ENCODE results near the gene PTCD1. TPM values are rescaled to one million over a fixed set of nuclear protein-coding genes. Genes with fewer than 3 reads are reported as not detected.

Gene PTCD1, protein sequence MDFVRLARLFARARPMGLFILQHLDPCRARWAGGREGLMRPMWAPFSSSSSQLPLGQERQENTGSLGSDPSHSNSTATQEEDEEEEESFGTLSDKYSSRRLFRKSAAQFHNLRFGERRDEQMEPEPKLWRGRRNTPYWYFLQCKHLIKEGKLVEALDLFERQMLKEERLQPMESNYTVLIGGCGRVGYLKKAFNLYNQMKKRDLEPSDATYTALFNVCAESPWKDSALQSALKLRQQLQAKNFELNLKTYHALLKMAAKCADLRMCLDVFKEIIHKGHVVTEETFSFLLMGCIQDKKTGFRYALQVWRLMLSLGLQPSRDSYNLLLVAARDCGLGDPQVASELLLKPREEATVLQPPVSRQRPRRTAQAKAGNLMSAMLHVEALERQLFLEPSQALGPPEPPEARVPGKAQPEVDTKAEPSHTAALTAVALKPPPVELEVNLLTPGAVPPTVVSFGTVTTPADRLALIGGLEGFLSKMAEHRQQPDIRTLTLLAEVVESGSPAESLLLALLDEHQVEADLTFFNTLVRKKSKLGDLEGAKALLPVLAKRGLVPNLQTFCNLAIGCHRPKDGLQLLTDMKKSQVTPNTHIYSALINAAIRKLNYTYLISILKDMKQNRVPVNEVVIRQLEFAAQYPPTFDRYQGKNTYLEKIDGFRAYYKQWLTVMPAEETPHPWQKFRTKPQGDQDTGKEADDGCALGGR
- total RNA-seq (2014; rRNA removed; shearing (Covaris generic)), result 18.2 and 22.3 TPM in 2 replicates

DNA sequence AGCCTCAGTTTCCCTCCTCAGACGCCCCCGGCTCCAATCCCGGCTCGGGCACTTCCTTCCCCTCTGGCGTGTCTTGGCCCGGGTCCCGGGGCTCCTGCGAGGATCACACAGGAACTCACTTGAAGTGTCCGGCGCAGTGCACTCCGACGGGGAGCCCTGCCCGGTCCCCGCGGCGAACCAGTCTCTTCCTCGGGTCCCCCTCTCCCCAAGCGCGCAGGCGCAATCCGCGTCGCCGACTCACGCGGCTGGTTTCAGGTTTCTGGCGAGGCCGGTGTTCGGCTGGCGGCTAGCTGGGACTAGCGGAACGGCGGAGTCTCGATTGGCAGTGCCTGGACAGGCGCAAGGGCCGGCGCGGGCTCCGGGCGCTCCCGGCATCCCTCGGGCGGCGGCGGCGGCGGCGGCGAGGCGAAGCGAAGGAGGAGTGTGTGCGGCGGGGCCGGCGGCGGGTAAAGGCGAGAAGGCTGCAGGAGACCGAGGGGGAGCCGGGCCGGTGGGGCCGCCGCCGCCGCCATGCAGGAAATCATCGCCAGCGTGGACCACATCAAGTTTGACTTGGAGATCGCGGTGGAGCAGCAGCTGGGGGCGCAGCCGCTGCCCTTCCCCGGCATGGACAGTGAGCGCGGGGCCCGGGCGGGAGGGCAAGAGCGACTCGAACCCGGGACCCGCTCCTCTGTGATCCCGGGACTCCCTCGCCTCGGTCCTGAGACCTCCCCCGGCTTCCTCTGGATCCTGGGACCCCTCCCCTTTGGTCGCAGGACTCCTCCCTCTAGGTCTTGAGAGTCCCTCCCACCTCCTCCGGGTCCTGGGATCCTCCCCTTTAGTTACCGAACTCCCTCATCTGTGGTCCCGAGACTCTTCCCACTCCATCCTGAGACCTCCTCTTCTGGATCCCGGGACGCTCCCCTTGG is at the start of gene PTCD1, which contains the start of gene CPSF4:
TSS of gene PTCD1 (minus strand) at position 226 of the 908 bp plus-strand sequence. CDS start 3,556 bp downstream, outside the sequence.
TSS of gene CPSF4 (plus strand) at position 371 of the 908 bp plus-strand sequence. CDS start at position 511, 140 bp downstream.
- peak; percentile 99 for DNase-seq (ENCODE audit: low spot score)

DNA sequence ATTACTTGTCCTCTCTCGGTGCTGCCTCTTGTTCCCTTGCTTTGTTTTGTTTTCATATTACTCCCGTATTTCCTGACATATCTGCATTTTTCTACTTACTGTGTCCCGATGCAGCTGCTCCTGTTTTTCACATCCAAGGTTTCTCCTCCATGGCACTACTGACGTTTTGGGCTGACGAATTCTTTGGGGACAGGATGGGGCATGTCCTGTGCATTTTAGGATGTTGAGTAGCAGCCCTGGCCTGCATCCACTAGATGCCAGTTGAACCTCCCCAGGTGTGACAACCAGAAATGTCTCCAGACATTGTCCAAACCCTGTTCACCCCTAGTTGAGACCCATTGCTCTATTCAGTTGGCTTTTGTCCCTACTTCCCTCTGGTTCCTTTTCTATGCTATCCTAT is 46.5 kb upstream of the PTCD1 start:
- no peak for DNase-seq (ENCODE audit: low spot score)

DNA sequence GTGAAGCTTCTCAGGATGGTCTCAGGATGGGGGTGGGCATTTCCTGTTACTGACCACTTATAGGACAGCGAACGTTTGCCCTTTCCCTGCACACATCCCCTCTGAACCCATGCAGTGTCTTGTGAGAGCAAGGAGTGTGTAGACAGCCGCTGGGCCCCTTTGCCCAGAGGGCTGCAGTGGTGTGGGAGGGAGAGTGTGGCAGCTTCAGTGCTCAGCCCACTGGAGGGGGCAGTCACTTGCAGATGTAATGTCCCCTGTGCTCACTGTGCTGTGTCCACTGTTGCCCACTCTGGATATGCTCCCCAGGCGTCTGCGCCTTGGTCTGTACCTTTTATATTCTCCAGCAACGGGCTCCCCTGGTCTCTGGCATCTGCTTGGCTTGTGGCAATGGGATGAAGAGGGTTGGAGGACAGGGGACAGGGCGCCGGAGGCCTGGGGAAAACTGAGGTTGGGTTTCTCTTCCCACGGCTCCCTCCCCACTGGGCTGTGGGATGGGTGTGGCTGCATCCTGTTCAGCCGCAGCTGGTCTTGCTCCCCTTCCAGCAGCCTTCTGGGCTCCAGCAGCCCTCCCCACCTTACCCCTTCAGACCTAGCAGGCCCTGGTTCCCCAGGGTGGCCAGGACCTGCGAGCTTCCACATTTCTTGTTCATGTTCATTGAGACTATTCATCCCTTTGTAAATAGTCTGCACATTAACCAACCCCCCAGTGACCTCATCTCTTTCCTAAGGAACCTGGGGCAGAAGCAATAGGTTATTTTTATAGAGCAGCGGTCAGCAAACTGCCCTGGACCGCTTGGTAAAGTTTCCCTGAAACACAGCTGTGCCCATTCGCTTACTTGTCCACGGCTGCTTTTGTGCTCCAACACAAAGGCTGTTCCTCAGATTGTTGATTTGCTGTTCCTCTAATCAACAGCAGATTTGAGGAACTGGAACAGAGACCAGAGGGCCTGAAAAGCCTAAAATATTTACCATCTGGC is 40.2 kb upstream of the PTCD1 start:
- no peak for DNase-seq (ENCODE audit: low spot score)

DNA sequence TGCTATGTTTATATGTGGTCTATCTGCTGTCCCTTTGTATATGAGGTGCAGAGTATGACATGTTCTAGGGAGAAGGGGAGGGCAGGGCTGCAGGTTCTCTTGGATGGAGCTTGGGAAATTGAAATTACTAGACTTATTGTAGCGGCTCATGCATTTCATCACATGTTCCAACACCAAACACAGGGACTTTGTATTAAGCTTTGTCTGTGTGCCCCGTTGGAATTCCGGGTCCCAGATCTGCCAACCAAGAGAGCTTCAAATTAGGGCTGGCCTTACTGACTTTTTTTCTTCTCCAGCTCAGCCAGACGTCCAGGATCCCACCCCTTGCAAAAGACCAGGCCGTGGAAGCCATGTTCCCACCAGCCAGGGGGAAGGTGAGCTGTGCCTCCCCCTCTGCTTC is 37.5 kb upstream of the PTCD1 start:
- no peak for DNase-seq (ENCODE audit: low spot score)

DNA sequence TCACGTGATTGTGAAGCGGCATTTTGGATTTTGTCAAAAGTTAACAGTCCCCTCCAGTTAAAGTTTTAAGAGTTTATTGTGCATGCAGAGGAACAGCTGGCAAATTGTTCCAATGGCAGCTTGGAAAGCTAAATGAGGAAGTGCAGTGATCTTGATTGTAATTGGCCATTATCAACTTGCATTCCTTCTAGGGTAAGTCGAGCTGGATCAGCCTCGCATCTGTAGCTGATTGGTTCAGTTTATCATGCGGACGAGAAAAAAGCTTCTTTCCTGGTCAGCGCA is 34.7 kb upstream of the PTCD1 start:
- peak; percentile 69 for DNase-seq (ENCODE audit: low spot score)

DNA sequence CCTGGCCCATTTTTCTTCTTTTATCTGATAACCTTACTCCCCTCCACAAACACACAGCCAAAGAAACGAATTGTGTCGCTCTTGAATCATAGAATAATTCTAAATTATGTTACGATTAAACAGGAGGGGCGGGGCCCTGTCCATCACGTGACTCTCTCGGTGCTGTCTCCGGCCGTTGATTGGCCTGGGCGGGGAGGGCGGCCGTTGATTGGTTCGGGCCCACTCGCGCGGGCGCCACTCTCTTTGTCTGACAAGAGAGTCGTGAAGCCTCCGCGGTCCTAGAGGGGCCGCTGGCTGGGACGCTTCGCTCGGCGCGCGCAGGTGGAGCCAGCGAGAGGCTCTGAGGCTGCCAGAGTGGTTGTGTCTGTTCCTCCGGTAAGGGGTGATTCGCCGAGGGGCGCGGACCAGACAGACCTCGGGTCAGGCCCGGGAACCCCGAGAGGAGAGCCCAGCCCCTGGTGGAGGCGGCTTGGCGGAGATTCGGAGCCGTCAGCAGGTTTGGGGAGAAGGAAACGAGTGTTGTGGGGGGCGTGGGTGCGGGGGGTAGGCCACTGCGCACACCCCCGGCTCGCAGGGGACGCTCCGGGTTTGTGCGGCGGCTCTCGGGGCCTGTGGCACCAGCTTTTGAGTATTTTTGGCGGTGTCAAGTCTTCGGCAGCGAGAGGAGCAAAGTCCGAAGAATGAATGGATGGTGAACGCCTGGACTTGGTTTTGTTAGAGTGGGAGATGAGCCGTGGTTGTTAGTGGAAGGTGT is 34.1 kb upstream of the PTCD1 start, which contains the start of gene ZNF789:
TSS of gene ZNF789 (plus strand) at position 330 of the 754 bp plus-strand sequence. CDS start 3,567 bp downstream, outside the sequence.
- DNase-seq (ENCODE audit: low spot score), result peak; percentile 98

DNA sequence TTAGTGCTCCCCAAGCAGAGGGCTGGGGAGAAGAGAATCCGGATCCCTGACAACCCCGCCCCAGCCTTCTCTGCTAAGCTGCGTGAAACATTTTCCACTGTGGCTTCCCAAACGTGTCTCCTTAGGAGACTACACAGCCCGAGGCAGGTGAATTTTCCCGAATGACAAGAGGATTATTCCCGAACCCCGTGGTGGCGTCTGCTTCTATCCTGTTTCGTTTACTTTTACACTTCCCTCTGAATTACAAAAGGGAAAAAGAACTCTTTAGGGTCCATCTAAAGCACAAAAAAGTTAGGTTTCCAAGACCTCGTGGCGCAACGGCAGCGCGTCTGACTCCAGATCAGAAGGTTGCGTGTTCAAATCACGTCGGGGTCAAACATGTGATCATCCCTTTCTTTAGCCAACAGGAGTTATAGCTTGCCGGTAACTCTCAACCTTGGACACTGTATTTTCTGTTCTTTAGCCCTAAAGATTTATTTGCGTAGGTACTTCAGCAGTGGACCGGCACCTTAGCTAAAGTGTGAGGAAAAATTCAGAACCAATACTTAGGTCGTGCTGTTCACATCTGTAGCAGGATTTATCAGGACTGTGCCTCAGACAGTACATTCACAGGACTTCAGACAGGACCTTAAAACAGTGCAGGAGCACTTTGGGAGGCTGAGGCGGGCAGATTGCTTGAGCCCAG is 30.9 kb upstream of the PTCD1 start:
- no peak for DNase-seq (ENCODE audit: low spot score)

DNA sequence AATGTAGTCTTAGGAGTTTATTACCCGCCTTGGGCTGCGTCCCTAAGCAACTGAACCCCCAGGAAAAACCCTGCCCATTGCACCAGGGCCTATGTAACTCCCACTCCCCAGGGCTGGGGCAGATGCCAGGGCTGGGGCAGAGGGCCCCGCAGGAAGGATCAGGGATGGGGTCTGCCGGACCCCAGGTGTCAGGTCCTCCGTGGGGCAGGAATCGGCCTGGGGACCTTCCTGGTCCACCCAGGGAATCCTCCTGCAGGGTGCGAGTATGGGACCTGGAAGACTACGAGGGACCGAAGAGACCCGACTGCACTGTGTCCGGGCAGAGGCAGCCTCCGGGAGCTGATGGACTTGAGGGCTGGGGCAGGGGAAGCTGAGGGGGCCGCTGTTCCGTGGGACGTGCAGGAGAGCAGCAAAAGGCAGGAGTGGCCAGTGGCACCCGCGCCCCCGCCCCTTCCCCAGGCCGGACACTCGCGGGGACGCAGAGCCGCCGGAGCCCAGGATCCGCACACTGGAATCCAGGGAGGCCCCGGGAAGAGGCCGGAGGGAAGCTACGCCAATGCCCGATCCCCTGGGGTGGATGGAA is 29.8 kb upstream of the PTCD1 start:
- DNase-seq (ENCODE audit: low spot score), result no peak

DNA sequence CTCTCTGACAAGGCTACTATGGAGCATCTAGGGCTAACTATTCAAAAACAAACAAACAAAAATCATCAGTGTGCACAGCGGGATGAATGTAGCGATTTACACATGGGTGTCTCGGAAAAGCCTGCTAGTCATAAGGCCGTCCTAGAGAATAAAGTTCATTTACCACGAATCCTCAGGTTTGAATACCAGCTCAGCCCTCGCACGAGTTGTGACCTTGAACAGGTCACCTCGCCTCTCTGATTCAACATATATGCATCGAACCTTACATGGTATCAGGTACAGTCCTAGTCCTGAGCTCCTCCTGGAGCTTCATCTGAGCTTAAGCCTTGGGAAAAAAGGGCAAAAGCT is 26.8 kb upstream of the PTCD1 start:
- DNase-seq (ENCODE audit: low spot score), result no peak

DNA sequence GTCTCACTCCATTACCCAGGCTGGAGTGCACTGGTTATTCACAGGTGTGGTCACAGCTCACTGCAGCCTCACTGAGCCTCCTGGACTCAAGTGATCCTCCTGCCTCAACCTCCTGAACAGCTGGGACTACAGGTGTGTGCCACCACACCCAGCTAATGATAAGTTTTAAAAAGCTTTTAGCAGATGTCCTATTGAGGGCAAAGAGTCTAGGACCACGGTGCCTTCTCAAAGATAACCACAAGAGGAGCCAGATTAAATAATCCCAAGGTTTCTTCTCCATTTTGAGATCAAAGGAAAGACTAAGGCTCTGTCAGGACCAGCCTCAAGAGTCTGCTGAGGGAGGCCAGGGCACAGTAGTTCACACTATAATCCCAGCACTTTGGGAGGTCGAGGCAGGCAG is 22.6 kb upstream of the PTCD1 start:
- DNase-seq (ENCODE audit: low spot score), result no peak

DNA sequence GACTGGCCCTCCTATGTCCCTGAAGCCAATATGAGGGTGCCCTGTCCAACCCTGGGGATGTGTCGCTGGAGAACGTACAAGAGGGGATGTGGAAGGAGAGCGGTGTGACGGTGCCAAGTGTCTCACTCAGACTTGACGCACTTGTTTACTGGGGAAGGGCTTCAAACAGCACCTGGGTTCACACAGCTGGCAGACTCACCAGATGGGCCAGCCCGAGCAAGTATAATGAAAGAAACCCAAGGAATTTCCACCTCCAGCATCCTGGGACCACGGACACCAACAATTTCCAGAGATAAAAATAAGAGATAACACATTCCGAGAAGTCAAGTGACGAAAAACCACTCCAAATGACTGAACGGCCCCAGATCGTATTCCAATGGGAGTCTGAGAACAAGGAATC is 22.1 kb upstream of the PTCD1 start:
- DNase-seq (ENCODE audit: low spot score), result no peak

DNA sequence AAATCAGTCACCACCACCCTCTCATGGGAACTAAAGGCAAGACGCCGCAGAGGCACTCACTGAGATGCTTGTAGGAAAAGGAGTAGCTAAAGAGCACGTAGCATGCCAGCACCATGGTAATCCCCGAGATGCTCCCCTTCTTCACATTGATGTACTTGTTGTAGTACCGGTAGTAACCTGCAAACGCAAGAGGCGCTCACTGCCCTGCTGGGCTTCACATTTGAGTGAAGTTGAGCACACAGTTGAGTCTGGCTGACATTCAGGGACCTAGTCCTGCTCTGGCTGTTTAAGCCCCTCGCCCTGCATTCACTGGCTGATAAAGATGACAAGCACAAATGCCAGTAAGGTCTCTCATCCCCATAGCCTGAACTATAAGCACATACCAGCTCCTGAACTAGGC is 20.5 kb upstream of the PTCD1 start:
- peak; percentile 35 for DNase-seq (ENCODE audit: low spot score)

DNA sequence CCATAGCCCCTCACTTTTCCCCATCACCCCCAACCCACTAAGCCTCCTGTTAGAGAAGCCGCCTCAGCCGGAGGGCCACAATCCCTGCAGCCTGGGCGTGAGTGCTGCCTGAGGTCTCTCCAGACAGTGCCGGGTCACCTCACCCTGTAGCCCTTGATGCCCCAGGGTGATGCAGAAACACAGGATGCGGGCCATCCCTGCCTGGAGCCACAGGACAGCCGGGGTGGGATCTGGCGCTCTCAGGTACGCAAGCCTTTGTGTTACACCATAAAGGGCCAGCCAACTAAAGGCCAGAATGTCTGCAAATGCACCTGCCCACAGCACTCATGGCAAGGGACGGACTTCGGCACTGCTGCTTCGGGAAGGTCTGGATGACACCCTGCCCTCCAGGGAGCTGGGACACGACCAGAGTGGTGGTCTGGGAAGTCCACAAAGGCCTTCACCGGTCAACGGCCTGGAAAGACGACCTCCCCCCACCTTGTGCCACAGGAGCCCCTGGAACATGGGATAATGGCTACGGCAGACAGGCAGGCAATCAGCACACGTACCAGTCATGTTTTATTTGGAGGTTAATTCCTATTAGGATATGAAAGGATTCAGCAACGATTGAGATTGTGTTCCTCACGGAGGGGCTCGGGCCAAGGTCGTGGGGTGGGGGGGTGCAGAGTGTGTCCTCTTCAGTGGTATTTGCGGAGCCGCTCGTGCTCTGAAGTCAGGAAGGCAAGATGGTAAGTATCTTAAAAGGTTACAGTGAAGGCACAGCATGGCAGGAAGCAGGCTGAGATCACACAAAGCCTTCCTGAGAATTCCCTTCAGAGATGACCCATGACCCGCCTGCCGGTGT is 19.3 kb upstream of the PTCD1 start:
- no peak for DNase-seq (ENCODE audit: low spot score)

DNA sequence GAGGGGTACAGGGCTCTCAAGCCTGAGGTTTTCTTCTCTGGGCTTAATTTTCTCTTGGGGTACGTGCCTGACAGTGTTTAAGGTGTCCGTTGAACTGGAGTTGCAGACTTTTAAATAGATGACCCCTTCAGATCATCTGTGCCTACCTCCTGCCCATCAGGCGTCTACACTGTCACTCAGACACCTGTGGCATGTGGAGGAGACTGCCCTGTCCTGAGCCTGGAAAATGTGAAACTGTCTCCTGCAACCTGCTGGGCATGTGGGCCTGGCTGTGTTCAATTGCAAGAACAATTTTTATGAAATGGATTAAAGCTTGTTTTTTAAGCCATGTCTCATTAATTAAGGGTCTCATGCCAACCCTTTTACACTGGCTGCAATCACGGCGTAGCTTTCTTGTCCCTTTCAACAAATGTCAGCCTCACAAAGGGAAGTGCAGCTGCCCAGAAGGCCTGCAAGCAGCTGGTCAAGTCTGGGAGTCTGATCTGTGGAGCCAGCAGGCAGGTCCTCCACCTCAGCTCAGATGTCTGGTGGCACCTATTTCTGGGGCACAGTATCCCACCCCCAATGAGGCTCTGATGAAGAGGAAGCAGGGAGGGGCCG is 18.6 kb upstream of the PTCD1 start:
- DNase-seq (ENCODE audit: low spot score), result no peak

DNA sequence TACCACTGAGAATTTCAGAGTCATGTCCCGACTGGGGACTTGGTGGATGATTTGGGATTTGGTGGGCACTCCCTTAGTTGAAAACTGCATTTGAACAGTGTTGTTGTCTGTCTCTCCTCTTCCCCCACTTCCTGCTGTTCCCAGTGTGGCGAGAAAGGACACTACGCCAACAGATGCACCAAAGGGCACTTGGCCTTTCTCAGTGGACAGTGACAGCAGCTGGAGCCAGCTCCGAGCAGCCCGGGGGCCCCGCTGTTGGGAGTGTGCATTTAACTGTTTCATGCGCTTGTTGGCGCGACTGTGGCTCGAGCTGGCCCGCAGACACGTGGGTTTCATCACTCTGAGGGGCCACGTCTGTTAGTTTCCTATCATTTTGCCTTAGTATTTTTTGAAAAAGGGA is 17.7 kb upstream of the PTCD1 start:
- no peak for DNase-seq (ENCODE audit: low spot score)

DNA sequence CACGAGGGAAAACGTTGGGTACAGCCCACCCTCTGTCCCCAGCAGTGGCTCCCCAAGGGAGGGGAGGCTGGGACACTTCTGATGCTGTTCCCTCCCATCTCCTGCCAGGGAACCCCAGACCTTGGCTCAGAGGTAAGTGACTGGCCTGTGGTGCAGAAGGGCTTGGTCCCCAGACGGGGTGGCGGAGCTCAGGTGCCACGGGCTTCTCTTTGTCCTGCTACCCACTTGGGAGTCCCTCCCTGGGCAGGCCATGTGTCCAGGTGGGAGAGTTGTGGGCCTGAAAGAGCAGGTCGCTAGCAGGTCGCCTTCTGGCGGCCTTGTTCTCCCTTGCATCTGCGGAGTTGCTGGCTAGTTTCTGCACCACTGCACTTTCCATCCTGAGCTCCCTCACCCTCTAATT is 17.3 kb upstream of the PTCD1 start:
- no peak for DNase-seq (ENCODE audit: low spot score)

DNA sequence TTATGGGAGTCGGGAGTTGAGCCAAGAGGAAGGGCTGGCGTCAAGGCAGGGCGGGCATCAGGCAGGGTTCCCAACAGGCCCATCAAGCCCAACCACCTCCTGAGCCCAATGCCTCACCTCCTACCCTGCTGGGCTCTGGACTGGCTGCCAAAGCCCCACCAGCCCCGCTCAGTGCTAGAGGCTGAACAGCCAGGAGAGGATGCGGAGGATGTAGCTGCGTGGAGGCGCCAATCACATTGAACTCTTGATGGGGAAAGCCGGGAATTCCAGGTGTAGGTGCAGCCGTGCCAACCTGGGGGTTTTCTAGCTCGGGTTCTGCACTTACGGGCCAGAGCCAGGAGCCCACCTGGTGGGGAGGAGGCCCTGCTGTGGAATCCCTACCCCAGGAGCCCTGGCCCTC is 14.5 kb upstream of the PTCD1 start:
- DNase-seq (ENCODE audit: low spot score), result no peak

DNA sequence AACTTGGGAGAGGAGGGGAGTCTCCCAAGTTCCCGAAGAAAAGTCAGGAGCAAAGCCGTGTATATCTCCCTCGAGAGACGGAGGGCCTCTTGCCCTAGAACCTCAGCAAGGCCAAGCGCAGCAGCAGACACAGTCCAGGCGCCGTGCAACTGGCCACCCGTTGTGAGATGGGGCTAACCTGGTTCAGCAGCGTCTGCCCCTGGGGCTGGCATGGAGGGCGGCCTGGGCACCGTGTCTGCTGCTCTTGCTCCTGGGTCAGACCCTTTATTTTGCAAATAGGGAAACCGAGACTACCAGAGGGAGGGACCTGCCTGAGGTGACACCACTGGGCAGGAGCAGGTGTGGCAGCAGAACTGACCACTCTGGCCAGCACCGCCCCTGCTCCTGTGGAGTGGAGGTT is 13.9 kb upstream of the PTCD1 start:
- no peak for DNase-seq (ENCODE audit: low spot score)

All from HT-29 (cell line).